SW 1271 (cell line): Measurements from ENCODE around the gene PSRC1.

Source experiments
- DNase-seq, 2 experiments: peaks; one replicate each; lab custom pipeline; 2025; lab: John Stamatoyannopoulos, UW

PSRC1 gene

GRCh38 chr1:109272021-109272799, 10.7 kb downstream of the PSRC1 start:
- DNase-seq: no peak

GRCh38 chr1:109271458-109271857, 11.5 kb downstream of the PSRC1 start:
- DNase-seq: no peak

- DNase-seq: no peak
Observed at GRCh38 chr1:109270623-109271317, 12.2 kb downstream of the PSRC1 start.

- no peak for DNase-seq
Observed at GRCh38 chr1:109269981-109270622, 12.8 kb downstream of the PSRC1 start.

DNA sequence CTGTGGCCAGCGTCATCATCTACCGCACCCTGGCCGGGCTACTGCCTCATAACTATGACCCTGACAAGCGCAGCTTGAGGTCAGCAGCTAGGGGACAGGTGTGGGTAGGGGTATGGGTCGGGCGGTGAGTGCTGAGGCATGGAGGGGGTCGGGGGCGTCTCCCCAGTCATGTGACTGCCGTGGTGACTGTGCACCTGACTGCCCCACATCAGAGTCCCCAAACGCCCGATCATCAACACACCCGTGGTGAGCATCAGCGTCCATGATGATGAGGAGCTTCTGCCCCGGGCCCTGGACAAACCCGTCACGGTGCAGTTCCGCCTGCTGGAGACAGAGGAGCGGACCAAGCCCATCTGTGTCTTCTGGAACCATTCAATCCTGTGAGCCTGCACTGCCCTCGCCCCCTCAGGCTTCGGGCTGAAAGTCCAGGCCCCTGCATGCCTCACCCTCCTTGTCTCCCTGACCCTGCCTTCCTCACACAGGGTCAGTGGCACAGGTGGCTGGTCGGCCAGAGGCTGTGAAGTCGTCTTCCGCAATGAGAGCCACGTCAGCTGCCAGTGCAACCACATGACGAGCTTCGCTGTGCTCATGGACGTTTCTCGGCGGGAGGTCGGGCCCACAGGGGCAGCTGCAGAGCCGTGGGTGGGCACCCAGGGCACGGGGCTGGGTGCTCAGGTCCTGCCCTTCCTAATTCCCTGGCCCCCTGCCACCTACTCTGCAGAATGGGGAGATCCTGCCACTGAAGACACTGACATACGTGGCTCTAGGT, 13.5 kb downstream of the PSRC1 start:
- DNase-seq: no peak

GRCh38 chr1:109268431-109269211, 14.3 kb downstream of the PSRC1 start:
- no peak for DNase-seq

DNA sequence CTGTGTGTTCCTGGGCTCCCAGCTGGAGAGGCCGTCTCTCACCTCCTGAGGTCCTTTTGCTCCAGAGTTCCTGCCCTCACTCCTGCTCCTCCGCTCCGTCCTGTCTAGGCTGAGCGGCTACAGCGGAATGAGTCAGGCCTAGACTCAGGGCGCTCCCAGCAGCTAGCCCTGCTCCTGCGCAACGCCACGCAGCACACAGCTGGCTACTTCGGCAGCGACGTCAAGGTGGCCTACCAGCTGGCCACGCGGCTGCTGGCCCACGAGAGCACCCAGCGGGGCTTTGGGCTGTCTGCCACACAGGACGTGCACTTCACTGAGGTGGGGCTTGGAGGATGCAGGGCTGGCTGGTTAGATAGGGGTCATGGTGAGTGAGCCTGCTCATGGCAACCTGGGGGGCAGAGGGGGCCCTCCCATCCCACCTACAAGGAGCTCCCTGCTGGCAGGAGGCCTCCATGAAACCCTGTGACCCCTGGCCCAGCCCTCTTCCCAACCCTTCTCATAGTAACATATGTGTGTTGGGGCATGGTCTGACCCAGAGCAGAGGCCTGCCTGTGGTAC, 15.1 kb downstream of the PSRC1 start:
- DNase-seq: no peak

DNA sequence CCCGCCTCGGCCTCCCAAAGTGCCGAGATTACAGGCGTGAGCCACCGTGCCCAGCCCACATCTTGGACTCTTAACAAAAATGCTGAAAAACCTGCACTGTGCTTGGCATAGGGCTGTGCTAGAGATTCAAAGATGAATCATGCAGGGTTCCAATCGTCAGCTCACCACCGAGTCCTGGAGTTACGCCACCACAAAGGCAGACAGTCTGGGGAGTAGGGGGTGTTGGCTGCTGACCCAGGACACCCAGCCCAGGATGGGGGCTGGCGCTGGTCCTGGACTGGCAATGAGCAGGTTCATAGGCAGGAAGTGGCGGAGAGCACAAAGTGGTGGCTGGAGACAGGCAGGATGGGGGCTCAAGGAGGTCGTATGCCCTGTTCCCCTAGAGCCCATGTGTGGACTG, 16.0 kb downstream of the PSRC1 start:
- no peak for DNase-seq

DNA sequence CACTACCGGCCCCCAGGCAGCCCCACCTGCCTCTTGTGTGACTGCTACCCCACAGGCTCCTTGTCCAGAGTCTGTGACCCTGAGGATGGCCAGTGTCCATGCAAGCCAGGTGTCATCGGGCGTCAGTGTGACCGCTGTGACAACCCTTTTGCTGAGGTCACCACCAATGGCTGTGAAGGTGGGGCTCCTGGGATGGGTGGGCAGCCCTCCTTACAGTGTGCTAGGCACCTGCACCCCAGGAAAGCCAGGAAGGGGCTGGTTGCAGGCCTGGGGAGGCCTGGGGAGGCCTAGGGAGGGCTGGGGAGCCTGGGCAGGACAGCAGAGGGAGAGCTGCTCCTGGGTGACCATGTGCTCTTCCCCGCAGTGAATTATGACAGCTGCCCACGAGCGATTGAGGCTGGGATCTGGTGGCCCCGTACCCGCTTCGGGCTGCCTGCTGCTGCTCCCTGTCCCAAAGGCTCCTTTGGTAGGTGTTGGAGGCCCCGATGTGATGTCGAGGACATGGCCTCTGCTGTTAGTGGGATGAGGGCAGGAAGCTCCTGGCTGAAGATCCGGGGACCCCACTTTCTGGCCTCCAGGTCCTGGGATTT, 17.1 kb downstream of the PSRC1 start:
- no peak for DNase-seq

DNA sequence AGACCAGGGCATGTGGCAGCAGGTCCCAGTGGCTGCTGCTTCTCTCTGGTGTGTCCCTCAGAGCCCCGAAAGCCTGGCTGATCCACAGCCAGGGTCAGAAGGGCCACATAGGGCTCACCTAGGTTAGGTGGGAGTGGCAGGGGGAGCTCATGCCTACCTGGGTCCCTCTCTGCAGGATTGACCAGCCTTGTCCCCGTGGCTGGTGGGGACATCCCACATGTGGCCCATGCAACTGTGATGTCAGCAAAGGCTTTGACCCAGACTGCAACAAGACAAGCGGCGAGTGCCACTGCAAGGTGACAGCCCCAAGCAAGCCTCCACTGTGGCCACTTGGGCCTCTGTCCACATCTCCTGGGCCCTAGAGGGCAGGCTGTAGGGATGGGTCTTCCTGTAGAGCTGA, 17.9 kb downstream of the PSRC1 start:
- DNase-seq: no peak

GRCh38 chr1:109264379-109264755, 18.6 kb downstream of the PSRC1 start:
- DNase-seq: no peak

- DNase-seq: peak; percentile 59 to 78
Observed at GRCh38 chr1:109263597-109264378, 19.2 kb downstream of the PSRC1 start.

- DNase-seq: no peak
Observed at GRCh38 chr1:109263234-109263596, 19.7 kb downstream of the PSRC1 start.

DNA sequence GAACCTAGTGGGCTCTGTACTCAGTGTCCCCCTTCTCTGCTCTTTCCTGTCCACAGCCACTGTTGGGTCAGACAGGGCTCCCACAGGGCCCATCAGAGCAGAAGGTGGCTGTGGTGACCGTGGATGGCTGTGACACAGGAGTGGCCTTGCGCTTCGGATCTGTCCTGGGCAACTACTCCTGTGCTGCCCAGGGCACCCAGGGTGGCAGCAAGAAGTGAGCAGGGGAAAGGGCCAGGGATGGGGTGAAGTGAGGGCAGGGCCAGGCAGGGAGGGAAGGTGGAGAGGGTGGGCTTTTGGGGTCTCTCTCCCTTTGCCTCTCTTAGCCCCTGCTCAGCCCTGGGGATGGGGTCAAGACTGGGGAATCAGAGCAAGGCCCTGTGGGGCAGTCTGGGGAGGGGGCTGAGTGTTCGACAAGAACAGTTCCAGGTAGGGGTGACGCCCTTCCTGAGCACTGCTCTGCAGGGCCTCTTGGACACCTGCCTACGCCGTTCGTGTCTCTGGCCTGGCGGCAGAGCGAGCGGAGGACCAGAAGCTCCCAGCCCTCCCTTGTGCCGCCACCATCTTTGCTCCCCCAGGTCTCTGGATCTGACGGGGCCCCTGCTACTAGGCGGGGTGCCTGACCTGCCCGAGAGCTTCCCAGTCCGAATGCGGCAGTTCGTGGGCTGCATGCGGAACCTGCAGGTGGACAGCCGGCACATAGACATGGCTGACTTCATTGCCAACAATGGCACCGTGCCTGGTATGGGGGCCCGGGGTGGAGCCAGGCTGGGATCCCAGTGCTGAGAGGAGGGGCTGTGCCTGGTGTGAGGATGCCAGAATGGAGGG, 20.5 kb downstream of the PSRC1 start:
- no peak for DNase-seq

- DNase-seq: no peak
Observed at GRCh38 chr1:109261578-109261977, 21.4 kb downstream of the PSRC1 start.

- no peak for DNase-seq
Observed at GRCh38 chr1:109261006-109261405, 21.9 kb downstream of the PSRC1 start.

DNA sequence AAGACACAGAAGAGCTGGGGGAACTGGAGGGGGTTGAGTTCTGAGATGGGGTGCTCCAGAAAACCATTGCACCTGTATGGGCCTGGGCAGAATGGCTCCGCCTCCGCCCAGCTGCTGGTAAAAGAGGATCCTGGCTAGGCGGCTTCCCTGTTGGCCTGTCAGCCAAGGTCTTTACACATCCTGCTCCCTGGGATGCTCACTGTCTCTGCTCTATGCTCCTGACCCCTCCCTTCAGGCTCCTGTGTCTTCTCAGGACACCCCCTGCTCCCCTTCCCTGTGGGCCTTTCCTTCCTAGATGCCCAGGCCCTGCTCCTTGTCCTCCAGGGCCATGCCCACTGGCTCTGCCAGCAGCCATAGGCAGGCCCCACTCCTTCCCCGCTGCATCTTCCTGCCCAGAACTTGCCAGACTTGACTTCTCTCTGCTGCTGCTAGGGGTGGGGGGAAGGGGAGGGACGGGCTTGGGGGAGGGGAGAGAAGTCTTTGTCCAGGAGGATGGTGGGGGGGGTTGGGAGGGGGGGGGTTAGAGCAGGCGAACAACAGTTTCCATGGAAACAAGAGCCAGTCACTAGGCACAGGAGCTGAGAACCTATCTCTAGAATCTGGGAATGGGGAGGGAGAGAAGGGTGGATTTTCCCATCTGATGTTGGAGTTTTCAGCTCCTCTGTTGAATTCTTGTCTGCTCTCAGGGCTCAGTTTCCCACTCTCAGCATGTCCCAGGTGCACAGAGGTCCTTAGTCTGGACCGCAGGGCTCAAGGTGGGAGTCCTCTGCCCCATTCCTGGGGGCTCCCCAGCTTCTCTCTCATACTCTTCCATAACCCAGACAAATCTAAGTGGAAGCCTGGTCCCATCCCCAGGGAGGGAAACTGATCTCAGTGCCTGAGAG, 23.0 kb downstream of the PSRC1 start:
- no peak for DNase-seq
